Neural progenitor cell (in vitro differentiated cells): ENCODE measurements around the gene IGSF10. TPM values are rescaled to one million over a fixed set of nuclear protein-coding genes. Genes with fewer than 3 reads are reported as not detected.

Experiments
- DNase-seq: peaks from one replicate; pipeline ENCODE4 v3.0.0-alpha.2; 2016; ENCODE audit warnings: low spot score
- H2AFZ ChIP-seq: fragments of 200-600 bp; sonication (generic); replicated peaks from 2 replicates; pipeline ENCODE4 v1.6.1; 2016; ENCODE audit warnings: antibody characterized with exemption
- H3F3A ChIP-seq: fragments of 200-600 bp; sonication (generic); 2 replicates; pipeline ENCODE4 v1.6.1; 2016; ENCODE audit warnings: antibody characterized with exemption, low read depth
- H3K27ac ChIP-seq: fragments of 200-600 bp; sonication (generic); 2 replicates; pipeline ENCODE4 v1.5.1; 2016; ENCODE audit warnings: mild to moderate bottlenecking
- H3K27me3 ChIP-seq: fragments of 200-600 bp; sonication (generic); 2 replicates; pipeline ENCODE4 v1.6.1; 2016; ENCODE audit warnings: mild to moderate bottlenecking, moderate library complexity
- H3K36me3 ChIP-seq: fragments of 200-600 bp; sonication (generic); 2 replicates; pipeline ENCODE4 v1.5.1; 2016
- H3K4me1 ChIP-seq: fragments of 200-600 bp; sonication (generic); 2 replicates; pipeline ENCODE4 v1.6.1; 2016; ENCODE audit warnings: mixed run types
- H3K4me2 ChIP-seq: fragments of 200-600 bp; sonication (generic); 2 replicates; pipeline ENCODE4 v1.6.1; 2016
- H3K4me3 ChIP-seq: fragments of 200-600 bp; sonication (generic); 2 replicates; pipeline ENCODE4 v1.5.1; 2016
- H3K79me2 ChIP-seq: fragments of 200-600 bp; sonication (generic); 2 replicates; pipeline ENCODE4 v1.6.1; 2016; ENCODE audit warnings: low read depth
- H3K9ac ChIP-seq: fragments of 200-600 bp; sonication (generic); 2 replicates; pipeline ENCODE4 v1.6.1; 2016
- H3K9me3 ChIP-seq: fragments of 200-600 bp; sonication (generic); 2 replicates; pipeline ENCODE4 v1.5.1; 2016; ENCODE audit warnings: low read depth
- H4K20me1 ChIP-seq: fragments of 200-600 bp; sonication (generic); 2 replicates; pipeline ENCODE4 v1.6.1; 2016; ENCODE audit warnings: low read depth
- H3K27ac Mint-ChIP-seq: 3 replicates; pipeline ENCODE4 v1.8.0; 2021; ENCODE audit warnings: mixed read lengths
- H3K27me3 Mint-ChIP-seq: 2 replicates; pipeline ENCODE4 v1.8.0; 2022; ENCODE audit warnings: low read depth, mild to moderate bottlenecking, inconsistent platforms, moderate library complexity, mixed read lengths; ENCODE audit not compliant: insufficient read depth
- H3K36me3 Mint-ChIP-seq: 3 replicates; pipeline ENCODE4 v1.8.0; 2021; ENCODE audit warnings: mixed read lengths
- H3K4me1 Mint-ChIP-seq: 3 replicates; pipeline ENCODE4 v1.8.0; 2021; ENCODE audit warnings: mixed read lengths
- H3K4me3 Mint-ChIP-seq: 3 replicates; pipeline ENCODE4 v1.8.0; 2021; ENCODE audit warnings: mild to moderate bottlenecking, moderate library complexity, mixed read lengths
- H3K9me3 Mint-ChIP-seq: 3 replicates; pipeline ENCODE4 v1.8.0; 2020; ENCODE audit warnings: mixed read lengths
- CTCF ChIP-seq: fragments of 200-600 bp; sonication (generic); IDR thresholded peaks from 2 replicates; pipeline ENCODE4 v1.5.1; 2017; ENCODE audit warnings: antibody characterized with exemption, mild to moderate bottlenecking
- EZH2 ChIP-seq: fragments of 200-600 bp; sonication (generic); IDR thresholded peaks from 2 replicates; pipeline ENCODE4 v1.6.1; 2017; ENCODE audit warnings: antibody characterized with exemption, mild to moderate bottlenecking, moderate library complexity
- EZH2phosphoT487 ChIP-seq: fragments of 200-600 bp; sonication (generic); IDR thresholded peaks from 2 replicates; pipeline ENCODE4 v1.6.1; 2017; ENCODE audit warnings: antibody characterized with exemption
- total RNA-seq: library from RNA; depleted of rRNA; stranded (reverse); fragments of >200 nt; gene quantifications from 2 replicates; pipeline ENCODE4 v1.2.3, GENCODE V29; 2015; ENCODE audit warnings: low replicate concordance

The IGSF10 gene
- total RNA-seq, 1 donor from 2014 or later: 0.15 TPM

- Histone ChIP-seq H3F3A (no peaks in the 10 kb centered on the region), H3K36me3 (no peaks in the 10 kb centered on the region), H2AFZ (no peak overlapping the region), H4K20me1 (no peaks in the 10 kb centered on the region), H3K9me3 (no peaks in the 10 kb centered on the region), H3K79me2 (no peaks in the 10 kb centered on the region), H3K4me2 (no peak overlapping the region), H3K4me1 (no peaks in the 10 kb centered on the region), H3K27ac (no peak overlapping the region), H3K27me3 (peaks cover 13% of the 10 kb centered on the region), H3K4me3 (no peak overlapping the region), H3K9ac (no peak overlapping the region)
- H3K9me3 Mint-ChIP-seq: no peaks in the 10 kb centered on the region
- H3K27ac Mint-ChIP-seq: no peak overlapping the region
- no peak for TF ChIP-seq EZH2
- no peak for TF ChIP-seq CTCF
- no peak for TF ChIP-seq EZH2phosphoT487
- peaks cover 3% of the 10 kb centered on the region for H3K27me3 Mint-ChIP-seq
- no peaks in the 10 kb centered on the region for H3K36me3 Mint-ChIP-seq
- peaks cover 2% of the 10 kb centered on the region for H3K4me1 Mint-ChIP-seq
- DNase-seq: no peak
- no peak overlapping the region for H3K4me3 Mint-ChIP-seq
These were observed 4.8 kb downstream of the IGSF10 start for GRCh38 chr3:151456065-151456464.

DNA sequence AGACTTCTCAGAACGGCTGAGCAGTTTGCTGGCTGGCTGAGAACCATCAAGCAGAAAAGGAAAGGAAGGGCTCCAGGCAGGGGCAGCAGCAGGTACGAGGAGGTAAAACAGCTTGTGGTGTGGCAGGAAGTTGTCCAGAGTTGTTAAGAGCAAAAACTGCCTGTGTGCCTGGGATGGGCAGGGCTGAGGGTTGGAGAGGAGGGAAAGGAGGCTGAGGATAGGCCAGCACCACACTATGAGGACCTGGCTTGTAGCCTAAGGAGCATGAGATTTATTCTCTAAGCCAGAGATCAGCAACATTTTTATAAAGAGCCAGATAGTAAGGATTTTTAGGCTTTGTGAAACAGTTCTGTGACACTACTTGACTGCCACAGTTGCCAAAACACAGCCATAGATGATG, 8.0 kb downstream of the IGSF10 start:
- H3K4me1 Mint-ChIP-seq: no peaks in the 10 kb centered on the region
- Histone ChIP-seq H3K4me1 (no peaks in the 10 kb centered on the region), H3K27ac (no peak overlapping the region), H3K4me2 (no peak overlapping the region), H3K9ac (no peak overlapping the region), H3K79me2 (no peaks in the 10 kb centered on the region), H3K4me3 (no peak overlapping the region), H2AFZ (no peak overlapping the region), H3F3A (no peaks in the 10 kb centered on the region), H4K20me1 (no peaks in the 10 kb centered on the region), H3K9me3 (no peaks in the 10 kb centered on the region), H3K27me3 (no peaks in the 10 kb centered on the region), H3K36me3 (no peaks in the 10 kb centered on the region)
- H3K27ac Mint-ChIP-seq: no peak overlapping the region
- H3K36me3 Mint-ChIP-seq: no peaks in the 10 kb centered on the region
- DNase-seq: no peak
- TF ChIP-seq CTCF (no peak), EZH2 (no peak), EZH2phosphoT487 (no peak)
- H3K27me3 Mint-ChIP-seq: no peaks in the 10 kb centered on the region
- H3K4me3 Mint-ChIP-seq: no peak overlapping the region
- H3K9me3 Mint-ChIP-seq: no peaks in the 10 kb centered on the region

DNA sequence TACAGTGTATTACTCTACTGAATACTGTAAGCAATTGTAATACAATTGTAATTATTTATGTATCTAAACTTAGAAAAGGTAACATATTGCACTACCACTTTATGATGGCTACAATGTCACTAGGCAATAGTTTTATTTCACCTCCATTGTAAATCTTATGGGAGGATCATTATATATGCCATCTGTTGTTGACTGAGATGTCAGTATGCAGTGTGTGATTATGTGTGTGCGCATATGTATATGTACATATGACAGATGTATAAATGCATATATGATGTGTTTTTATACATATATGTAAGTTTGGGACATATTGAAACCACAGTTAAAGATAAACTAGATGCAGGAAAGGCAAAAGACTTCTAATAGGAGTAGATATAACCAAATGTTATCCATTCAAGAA, 8.5 kb downstream of the IGSF10 start:
- no peaks in the 10 kb centered on the region for H3K79me2 ChIP-seq
- H3K27me3 ChIP-seq: no peaks in the 10 kb centered on the region
- H3K36me3 ChIP-seq: no peaks in the 10 kb centered on the region
- Mint-ChIP-seq H3K9me3 (no peaks in the 10 kb centered on the region), H3K4me1 (no peaks in the 10 kb centered on the region), H3K36me3 (no peaks in the 10 kb centered on the region), H3K27me3 (no peaks in the 10 kb centered on the region), H3K27ac (no peak overlapping the region), H3K4me3 (no peak overlapping the region)
- no peaks in the 10 kb centered on the region for H3K4me1 ChIP-seq
- no peak overlapping the region for H3K4me3 ChIP-seq
- H3K27ac ChIP-seq: no peak overlapping the region
- no peak overlapping the region for H3K9ac ChIP-seq
- no peaks in the 10 kb centered on the region for H3K9me3 ChIP-seq
- H2AFZ ChIP-seq: no peak overlapping the region
- H3K4me2 ChIP-seq: no peak overlapping the region
- DNase-seq: no peak
- no peaks in the 10 kb centered on the region for H4K20me1 ChIP-seq
- no peak for TF ChIP-seq EZH2phosphoT487
- TF ChIP-seq EZH2: no peak
- no peak for TF ChIP-seq CTCF
- no peaks in the 10 kb centered on the region for H3F3A ChIP-seq

DNA sequence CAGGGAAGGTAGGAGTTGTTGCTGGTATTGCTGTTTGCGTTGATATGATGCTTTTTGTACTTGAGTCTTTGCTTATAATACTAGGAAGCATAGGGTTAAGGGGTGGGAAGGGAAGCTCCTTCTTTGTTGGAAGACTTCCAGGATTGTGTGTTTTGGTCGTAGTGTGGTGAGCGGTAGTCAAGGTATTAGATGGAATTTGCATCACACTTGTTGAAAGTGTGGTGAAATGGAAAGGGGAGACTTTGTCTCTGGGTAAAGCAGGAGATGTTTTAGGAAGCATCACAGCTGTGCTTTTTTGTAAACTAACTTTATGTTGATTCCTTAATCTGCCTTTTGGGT, 14.9 kb downstream of the IGSF10 start:
- Histone ChIP-seq H3F3A (no peaks in the 10 kb centered on the region), H2AFZ (no peak overlapping the region), H3K27ac (no peak overlapping the region), H3K79me2 (no peaks in the 10 kb centered on the region), H3K4me3 (no peak overlapping the region), H3K27me3 (no peaks in the 10 kb centered on the region), H3K36me3 (no peaks in the 10 kb centered on the region), H3K9me3 (no peaks in the 10 kb centered on the region), H3K4me2 (no peak overlapping the region), H3K9ac (no peak overlapping the region), H3K4me1 (no peaks in the 10 kb centered on the region), H4K20me1 (no peaks in the 10 kb centered on the region)
- TF ChIP-seq EZH2 (no peak), EZH2phosphoT487 (no peak), CTCF (no peak)
- no peaks in the 10 kb centered on the region for H3K9me3 Mint-ChIP-seq
- H3K36me3 Mint-ChIP-seq: no peaks in the 10 kb centered on the region
- no peaks in the 10 kb centered on the region for H3K4me1 Mint-ChIP-seq
- H3K4me3 Mint-ChIP-seq: no peak overlapping the region
- H3K27me3 Mint-ChIP-seq: no peaks in the 10 kb centered on the region
- no peak for DNase-seq
- H3K27ac Mint-ChIP-seq: no peak overlapping the region
